GM18517 (cell line): Measurements from ENCODE around the gene SLC38A10.
A peak's percentile ranks its signal among the peaks of the same experiment; 100 is the strongest.
"Not testable (repeated sequence)": the region's sequence is repeated elsewhere in the genome, so short reads cannot be mapped to it uniquely, and the experiment has no call there.

Source experiments
- ATAC-seq: cut with Tn5 transposase; IDR thresholded peaks from one replicate; pipeline ENCODE4 v1.9.1; 2021; ENCODE audit warnings: mild to moderate bottlenecking, moderate library complexity; ENCODE audit not compliant: unreplicated experiment

Gene SLC38A10

GRCh38 chr17:81232616-81233241 lies 62.4 kb downstream of the SLC38A10 start:
- ATAC-seq = no peak

GRCh38 chr17:81231766-81232581 lies 63.1 kb downstream of the SLC38A10 start:
- no peak for ATAC-seq

GRCh38 chr17:81231121-81231645 lies 63.9 kb downstream of the SLC38A10 start:
- ATAC-seq = no peak

- ATAC-seq = no peak
Observed at GRCh38 chr17:81230043-81230820, 64.9 kb downstream of the SLC38A10 start.

- ATAC-seq = no peak
Observed at GRCh38 chr17:81229666-81229920, 65.5 kb downstream of the SLC38A10 start.

- no peak for ATAC-seq
Observed at GRCh38 chr17:81228834-81229665, 66.1 kb downstream of the SLC38A10 start.

GRCh38 chr17:81228420-81228819 lies 66.7 kb downstream of the SLC38A10 start:
- no peak for ATAC-seq

- ATAC-seq = not testable (repeated sequence)
Observed at GRCh38 chr17:81227630-81228029, 67.5 kb downstream of the SLC38A10 start.

- no peak for ATAC-seq
Observed at GRCh38 chr17:81223762-81224130, 71.4 kb downstream of the SLC38A10 start.

- ATAC-seq = peak; percentile 75
Observed at GRCh38 chr17:81222906-81223761, 72.0 kb downstream of the SLC38A10 start, which contains the start of gene CEP131. Gene CEP131 (minus strand): TSS chr17:81222965. CDS start chr17:81220056, 2,909 bp downstream.

GRCh38 chr17:81222620-81222905 lies 72.5 kb downstream of the SLC38A10 start:
- ATAC-seq = peak; percentile 30

GRCh38 chr17:81221842-81222619 lies 73.1 kb downstream of the SLC38A10 start:
- ATAC-seq = no peak

- ATAC-seq = no peak
Observed at GRCh38 chr17:81221371-81221841, 73.7 kb downstream of the SLC38A10 start.

- no peak for ATAC-seq
Observed at GRCh38 chr17:81219476-81220180, 75.5 kb downstream of the SLC38A10 start.

GRCh38 chr17:81218991-81219390 lies 76.1 kb downstream of the SLC38A10 start:
- ATAC-seq = no peak

- ATAC-seq = no peak
Observed at GRCh38 chr17:81218459-81218858, 76.6 kb downstream of the SLC38A10 start.

- ATAC-seq = no peak
Observed at GRCh38 chr17:81217491-81217890, 77.6 kb downstream of the SLC38A10 start.

- ATAC-seq = no peak
Observed at GRCh38 chr17:81213978-81214377, 81.1 kb downstream of the SLC38A10 start.
